Prostate gland (tissue), 2 donors: ENCODE measurements around the gene PNMA8C.
"Not testable (repeated sequence)": the region's sequence is repeated elsewhere in the genome, so short reads cannot be mapped to it uniquely, and the experiment has no call there.

Source experiments
- POLR2A ChIP-seq: fragments of 450-650 bp; IDR thresholded peaks from one replicate; pipeline ENCODE4 v1.6.1; 2016; ENCODE audit warnings: antibody characterized with exemption, mild to moderate bottlenecking
- TF ChIP-seq, protein P1 (sequence below), 4 experiments: fragments of 200-600 bp in 2 of 4; fragments of 450-650 bp in 2 of 4; sonication (generic) in 2 of 4; IDR thresholded peaks; 1 replicate in 3 of 4; 2 replicates in 1 of 4; pipeline ENCODE4 v1.5.1; 2016 to 2019; ENCODE audit warnings: antibody characterized with exemption in 4 of 4, mild to moderate bottlenecking in 2 of 4, moderate library complexity in 2 of 4

DNA sequence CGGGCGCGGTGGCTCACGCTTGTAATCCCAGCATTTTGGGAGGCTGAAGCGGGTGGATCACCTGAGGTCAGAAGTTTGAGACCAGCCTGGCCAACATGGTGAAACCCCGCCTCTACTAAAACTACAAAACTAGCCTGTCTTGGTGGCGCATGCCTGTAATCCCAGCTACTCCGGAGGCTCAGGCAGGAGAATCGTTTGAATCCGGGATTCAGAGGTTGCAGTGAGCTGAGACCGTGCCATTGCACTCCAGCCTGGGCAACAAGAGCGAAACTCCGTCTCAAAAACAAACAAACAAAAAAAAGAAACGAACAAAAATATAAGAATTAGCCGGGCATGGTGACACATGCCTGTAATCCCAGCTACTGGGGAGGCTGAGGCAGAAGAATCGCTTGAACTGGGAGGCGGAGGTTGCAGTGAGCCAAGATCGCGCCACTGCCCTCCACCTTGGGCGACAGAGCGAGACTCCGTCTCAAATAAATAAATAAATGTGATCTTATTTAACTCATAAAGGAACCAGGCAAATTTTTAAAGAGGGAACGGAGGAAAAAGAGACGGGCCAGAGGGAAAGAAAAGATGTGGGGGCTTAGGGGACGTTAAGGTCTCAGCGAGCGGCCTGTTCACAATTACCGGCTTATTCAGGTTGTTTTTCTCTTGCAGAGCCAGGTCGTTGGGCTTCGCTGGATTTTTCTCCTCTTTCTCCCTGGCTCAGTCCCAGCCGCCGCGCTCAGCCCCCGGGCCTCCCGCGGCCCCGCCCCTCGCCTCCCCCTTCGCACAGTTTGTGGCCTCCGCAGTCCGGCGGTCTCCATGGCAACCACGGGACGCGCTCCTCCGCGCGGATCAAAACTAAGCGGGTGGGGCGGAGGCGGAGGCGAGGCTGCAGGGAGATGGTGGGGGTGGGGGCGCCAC, 12.7 kb downstream of the PNMA8C start:
- TF ChIP-seq POLR2A, result not testable (repeated sequence)
- TF ChIP-seq, protein P1, sequence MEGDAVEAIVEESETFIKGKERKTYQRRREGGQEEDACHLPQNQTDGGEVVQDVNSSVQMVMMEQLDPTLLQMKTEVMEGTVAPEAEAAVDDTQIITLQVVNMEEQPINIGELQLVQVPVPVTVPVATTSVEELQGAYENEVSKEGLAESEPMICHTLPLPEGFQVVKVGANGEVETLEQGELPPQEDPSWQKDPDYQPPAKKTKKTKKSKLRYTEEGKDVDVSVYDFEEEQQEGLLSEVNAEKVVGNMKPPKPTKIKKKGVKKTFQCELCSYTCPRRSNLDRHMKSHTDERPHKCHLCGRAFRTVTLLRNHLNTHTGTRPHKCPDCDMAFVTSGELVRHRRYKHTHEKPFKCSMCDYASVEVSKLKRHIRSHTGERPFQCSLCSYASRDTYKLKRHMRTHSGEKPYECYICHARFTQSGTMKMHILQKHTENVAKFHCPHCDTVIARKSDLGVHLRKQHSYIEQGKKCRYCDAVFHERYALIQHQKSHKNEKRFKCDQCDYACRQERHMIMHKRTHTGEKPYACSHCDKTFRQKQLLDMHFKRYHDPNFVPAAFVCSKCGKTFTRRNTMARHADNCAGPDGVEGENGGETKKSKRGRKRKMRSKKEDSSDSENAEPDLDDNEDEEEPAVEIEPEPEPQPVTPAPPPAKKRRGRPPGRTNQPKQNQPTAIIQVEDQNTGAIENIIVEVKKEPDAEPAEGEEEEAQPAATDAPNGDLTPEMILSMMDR (IDR thresholded peaks at IDR 0.05), result not testable (repeated sequence)
